K562 (cell line): ENCODE results near the gene BSCL2. TPM values are rescaled to one million over a fixed set of nuclear protein-coding genes. Genes with fewer than 3 reads are reported as not detected.

Source experiments
- HDAC1 ChIP-seq, 2 experiments: fragments of 450-650 bp; IDR thresholded peaks; 2 replicates each; pipeline ENCODE4 v1.6.1; 2016 to 2017; ENCODE audit warnings: inconsistent platforms in 1 of 2, mild to moderate bottlenecking in 1 of 2, moderate library complexity in 1 of 2
- HDAC8 ChIP-seq: fragments of 450-650 bp; IDR thresholded peaks from 2 replicates; pipeline ENCODE4 v1.6.1; 2016; ENCODE audit warnings: mild to moderate bottlenecking, missing genetic modification characterization, moderate library complexity, missing compliant biosample characterization
- HMG20B ChIP-seq: fragments of 250-450 bp; sonication (Bioruptor Pico); IDR thresholded peaks from 2 replicates; pipeline ENCODE4 v1.5.0; 2021; ENCODE audit warnings: mild to moderate bottlenecking
- HNRNPLL ChIP-seq: fragments of 200-400 bp; formaldehyde crosslinking; IDR thresholded peaks from 2 replicates; pipeline ENCODE4 v1.6.1; 2017; ENCODE audit warnings: low read length, low read depth, mild to moderate bottlenecking; ENCODE audit not compliant: poor library complexity, severe bottlenecking
- KAT8 ChIP-seq: fragments of 450-650 bp; IDR thresholded peaks from 2 replicates; pipeline ENCODE4 v1.6.1; 2016; ENCODE audit warnings: low read depth, mild to moderate bottlenecking
- MCM3 ChIP-seq: fragments of 450-650 bp; IDR thresholded peaks from 2 replicates; pipeline ENCODE4 v1.6.1; 2016
- MTF1 ChIP-seq: fragments of 250-450 bp; sonication (Bioruptor Pico); IDR thresholded peaks from 2 replicates; pipeline ENCODE4 v1.9.0; 2021; ENCODE audit warnings: moderate library complexity, mild to moderate bottlenecking, inconsistent platforms, borderline replicate concordance
- NR0B1 ChIP-seq: fragments of 450-650 bp; IDR thresholded peaks from one replicate; pipeline ENCODE4 v1.6.1; 2018; ENCODE audit warnings: mild to moderate bottlenecking, moderate library complexity; ENCODE audit not compliant: partially characterized antibody
- RBM34 ChIP-seq: fragments of 200-400 bp; formaldehyde crosslinking; IDR thresholded peaks from 2 replicates; pipeline ENCODE4 v1.6.1; 2018; ENCODE audit warnings: low read length, borderline replicate concordance; ENCODE audit not compliant: insufficient read depth
- SIN3A ChIP-seq, 2 experiments: fragments of 150-350 bp in 1 of 2; IDR thresholded peaks; 2 replicates each; pipeline ENCODE4 v1.6.1; 2011 to 2016; ENCODE audit warnings: borderline replicate concordance in 2 of 2, low read depth in 2 of 2, low read length in 2 of 2, mild to moderate bottlenecking in 2 of 2, moderate library complexity in 2 of 2; ENCODE audit not compliant: control insufficient read depth in 1 of 2
- SRF ChIP-seq, 2 experiments: fragments of 250-450, 450-650 bp in 1 of 2; sonication (Bioruptor Pico) in 1 of 2; sonication (generic) in 1 of 2; formaldehyde crosslinking; IDR thresholded peaks; 2 replicates each; pipeline versions ENCODE4 v1.5.0 to v1.5.1; 2020 to 2022; ENCODE audit warnings: mild to moderate bottlenecking in 1 of 2, missing genetic modification reagents in 1 of 2
- TEAD4 ChIP-seq, 2 experiments: sonication (generic) in 1 of 2; formaldehyde crosslinking in 1 of 2; IDR thresholded peaks; 2 replicates each; pipeline versions ENCODE4 v1.6.1 to v1.8.0; 2012 to 2022; ENCODE audit warnings: borderline replicate concordance in 1 of 2, inconsistent platforms in 1 of 2, low read length in 1 of 2, mild to moderate bottlenecking in 1 of 2, missing genetic modification reagents in 1 of 2
- TOE1 ChIP-seq, 2 experiments: fragments of 450-650 bp in 1 of 2; sonication (generic) in 1 of 2; formaldehyde crosslinking in 1 of 2; IDR thresholded peaks; 2 replicates each; pipeline versions ENCODE4 v1.7.1 to v1.8.0; 2016 to 2022; ENCODE audit warnings: borderline replicate concordance in 2 of 2, mild to moderate bottlenecking in 2 of 2, antibody characterized with exemption in 1 of 2, inconsistent platforms in 1 of 2, low read depth in 1 of 2, missing genetic modification reagents in 1 of 2, moderate library complexity in 1 of 2
- ZBTB11 ChIP-seq, 3 experiments: fragments of 200-800 bp in 1 of 3; fragments of 250-450 bp in 1 of 3; fragments of 450-650 bp in 1 of 3; sonication (Bioruptor Pico) in 1 of 3; sonication (Bioruptor generic) in 1 of 3; formaldehyde crosslinking in 1 of 3; IDR thresholded peaks; 2 replicates each; pipeline versions ENCODE4 v1.6.1 to v1.8.0; 2016 to 2022; ENCODE audit warnings: mild to moderate bottlenecking in 2 of 3, missing genetic modification characterization in 2 of 3, missing compliant biosample characterization in 1 of 3, moderate library complexity in 1 of 3
- ZNF274 ChIP-seq: IDR thresholded peaks from 2 replicates; pipeline ENCODE4 v1.6.1; 2011; ENCODE audit warnings: low read depth, mild to moderate bottlenecking, low read length, moderate library complexity, borderline replicate concordance
- ZNF395 ChIP-seq: fragments of 200-800 bp; sonication (Bioruptor generic); IDR thresholded peaks from 2 replicates; pipeline ENCODE4 v1.6.1; 2017; ENCODE audit warnings: missing genetic modification characterization, missing compliant biosample characterization
- ZNF717 ChIP-seq: fragments of 250-450 bp; sonication (Bioruptor Pico); IDR thresholded peaks from 2 replicates; pipeline ENCODE4 v1.5.0; 2021
- ZNF77 ChIP-seq: fragments of 250-450 bp; sonication (Bioruptor Pico); IDR thresholded peaks from 2 replicates; pipeline ENCODE4 v1.5.0; 2020
- polyA plus RNA-seq, 8 experiments: library from polyadenylated mRNA; depleted of rRNA in 4 of 8; stranded (reverse) in 5 of 8; unstranded in 3 of 8; fragments of >200 nt; fragmentation: Nextera tagmentation in 2 of 8; fragmentation: Illumina TruSeq in 1 of 8; extraction: Ambion mirVana in 2 of 8; extraction: Trizol in 1 of 8; gene quantifications; 2 replicates each; pipeline versions ENCODE4 v1.2.1 to v1.2.3, GENCODE V29; 2011 to 2014; ENCODE audit warnings: inconsistent platforms in 1 of 8, missing spikeins in 1 of 8
- total RNA-seq, 7 experiments: library from RNA; depleted of rRNA in 6 of 7; stranded (reverse); fragments of >200 nt in 6 of 7; fragmentation: Illumina TruSeq in 2 of 7; extraction: Trizol in 2 of 7; gene quantifications; 2 replicates each; pipeline versions ENCODE4 v1.2.1 to v1.2.3, GENCODE V29; 2011 to 2021; ENCODE audit warnings: low replicate concordance in 1 of 7

The BSCL2 gene
- total and polyA plus RNA-seq, 9 of the 15 experiments (the other 6 are each of a cell fraction or from before 2014, with no cell fraction given) = 18.9 to 51.7 (median 35.2) TPM

- TF ChIP-seq MCM3 (no peak), ZNF77 (no peak), TOE1 (IDR thresholded peaks at IDR 0.05; ENCODE audit: borderline replicate concordance) (no peak), TOE1 (CRISPR knock-in tag; IDR thresholded peaks at IDR 0.05; ENCODE audit: borderline replicate concordance, low read depth) (peak; percentile 65; the same call in 1 of the 2 replicates), ZBTB11 (CRISPR knock-in tag; IDR thresholded peaks at IDR 0.05) (peak in 1 of 3 experiments; percentile 82; a peak in 2 of 6 replicates), SRF (CRISPR knock-in tag; IDR thresholded peaks at IDR 0.05) (peak; percentile 23 to 28; a peak in 2 of 4 replicates), SIN3A (IDR thresholded peaks at IDR 0.05; ENCODE audit: borderline replicate concordance in 2 of 2, control insufficient read depth in 1 of 2, low read depth in 2 of 2, low read length in 2 of 2) (peak; percentile 55 to 56; a peak in 1 of 4 replicates), MTF1 (CRISPR knock-in tag) (no peak), HDAC1 (IDR thresholded peaks at IDR 0.05) (peak in 1 of 2 experiments; percentile 88; a peak in 2 of 4 replicates), TEAD4 (IDR thresholded peaks at IDR 0.05; ENCODE audit: low read length) (no peak), TEAD4 (CRISPR knock-in tag; IDR thresholded peaks at IDR 0.05; ENCODE audit: borderline replicate concordance) (no peak), ZNF717 (peak; percentile 83; the same call in 1 of the 2 replicates), HDAC8 (tag) (0 out of 2 replicates have a peak, but pooled peaks have one; percentile 32), HNRNPLL (peak; percentile 34), NR0B1 (no peak), HMG20B (CRISPR knock-in tag) (peak; percentile 88; the same call in 1 of the 2 replicates), ZNF395 (CRISPR knock-in tag) (no peak), KAT8 (no peak), ZNF274 (no peak), RBM34 (0 out of 2 replicates have a peak, but pooled peaks have one; percentile 49)
Measured at GRCh38 chr11:62705880-62706849, 1.1 kb downstream of the BSCL2 start (continued).
